HL-60 (cell line): ENCODE measurements around the gene GRK6.
A peak's percentile ranks its signal among the peaks of the same experiment; 100 is the strongest.

ENCODE experiments used
- DNase-seq, 2 experiments: peaks; one replicate each; pipeline ENCODE4 v3.0.0-alpha.2; 2010 to 2020; ENCODE audit warnings: low read depth in 1 of 2, low spot score in 1 of 2
- H3K27ac ChIP-seq: fragments of 250-450 bp; sonication (Bioruptor Pico); replicated peaks from 2 replicates; pipeline ENCODE4 v1.5.1; 2020; ENCODE audit warnings: mild to moderate bottlenecking, moderate library complexity
- H3K27me3 ChIP-seq: fragments of 250-450 bp; sonication (Bioruptor Pico); 2 replicates; pipeline ENCODE4 v1.5.1; 2021; ENCODE audit warnings: mild to moderate bottlenecking, moderate library complexity; ENCODE audit not compliant: insufficient read depth, poor library complexity, severe bottlenecking
- H3K4me3 ChIP-seq: replicated peaks from 2 replicates; pipeline ENCODE4 v1.5.1; 2011; ENCODE audit warnings: mild to moderate bottlenecking, control low read depth, low read length; ENCODE audit not compliant: insufficient read depth
- CTCF ChIP-seq: IDR thresholded peaks from one replicate; pipeline ENCODE4 v1.5.1; 2011; ENCODE audit warnings: low read length, control low read depth, inconsistent platforms; ENCODE audit not compliant: insufficient read depth
- GABPA ChIP-seq: IDR thresholded peaks from 2 replicates; pipeline ENCODE4 v1.6.1; 2012; ENCODE audit warnings: low read depth
- POLR2AphosphoS5 ChIP-seq: IDR thresholded peaks from 2 replicates; pipeline ENCODE4 v1.6.1; 2012; ENCODE audit warnings: low read depth
- REST ChIP-seq: IDR thresholded peaks from 2 replicates; pipeline ENCODE4 v1.6.1; 2012; ENCODE audit warnings: low read depth; ENCODE audit not compliant: insufficient replicate concordance
- SPI1 ChIP-seq: IDR thresholded peaks from 2 replicates; pipeline ENCODE4 v1.6.1; 2012; ENCODE audit warnings: low read depth, mild to moderate bottlenecking, borderline replicate concordance

GRK6 gene

DNA sequence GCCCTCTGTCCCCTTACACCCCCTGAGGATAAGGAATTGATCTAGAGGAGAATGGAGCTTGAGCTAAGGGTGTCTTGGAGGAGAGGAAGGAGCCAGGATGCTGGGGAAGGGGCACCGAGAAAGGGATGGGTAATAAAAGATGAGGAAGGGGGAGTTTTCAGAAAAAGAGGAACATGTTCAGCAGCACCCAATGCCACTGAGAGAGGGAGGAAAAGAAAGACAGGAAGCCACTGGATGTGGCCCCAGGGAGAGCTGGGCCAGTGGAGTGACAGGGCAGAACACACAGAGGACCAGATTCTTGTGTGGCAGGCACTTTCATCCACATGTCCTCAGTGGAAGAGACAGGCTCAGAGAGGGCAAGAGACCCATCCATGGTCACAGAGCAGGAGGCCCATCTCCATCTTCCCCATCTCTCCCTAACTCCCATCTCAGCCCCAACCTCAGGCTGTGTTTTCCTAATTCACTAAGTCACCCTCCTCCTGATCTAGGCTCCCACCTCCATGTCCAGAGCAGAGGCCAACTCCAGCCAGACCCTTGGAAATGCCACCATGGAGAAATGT lies 33.2 kb upstream of the GRK6 start:
- DNase-seq, result peak in 1 of 2 experiments; percentile 66
- TF ChIP-seq POLR2AphosphoS5 (no peak), CTCF (no peak), SPI1 (peak; percentile 66; the same call in 1 of the 2 replicates), GABPA (no peak), REST (no peak)
- no peaks in the 10 kb centered on the region for H3K27me3 ChIP-seq
- no peak overlapping the region for H3K4me3 ChIP-seq
- H3K27ac ChIP-seq, result no peak overlapping the region

GRCh38 chr5:177393990-177394389 lies 32.5 kb upstream of the GRK6 start:
- no peak for DNase-seq
- TF ChIP-seq POLR2AphosphoS5 (no peak), SPI1 (no peak), REST (no peak), GABPA (no peak), CTCF (no peak)
- no peak overlapping the region for H3K27ac ChIP-seq
- H3K4me3 ChIP-seq, result no peak overlapping the region
- H3K27me3 ChIP-seq, result no peaks in the 10 kb centered on the region

- Histone ChIP-seq H3K27ac (no peak overlapping the region), H3K4me3 (no peak overlapping the region), H3K27me3 (no peaks in the 10 kb centered on the region)
- no peak for DNase-seq
- no peak for TF ChIP-seq SPI1
- no peak for TF ChIP-seq POLR2AphosphoS5
- TF ChIP-seq REST, result no peak
- no peak for TF ChIP-seq GABPA
- no peak for TF ChIP-seq CTCF
These were observed 30.4 kb upstream of the GRK6 start for GRCh38 chr5:177396078-177396477.
